Spleen (tissue), 11 donors: ENCODE measurements around the gene TLK2. TPM values are rescaled to one million over a fixed set of nuclear protein-coding genes. Genes with fewer than 3 reads are reported as not detected.
"Not testable (repeated sequence)": the region's sequence is repeated elsewhere in the genome, so short reads cannot be mapped to it uniquely, and the experiment has no call there.

Experiments
- DNase-seq: peaks from one replicate; pipeline ENCODE4 v3.0.0-alpha.2; 2020
- H3K27ac ChIP-seq, 8 donors: fragments of 200-600 bp; sonication (generic) in 7 of 8; 1 replicate in 4 of 8; 2 replicates in 4 of 8; pipeline versions ENCODE4 v1.5.0 to v1.8.0; 2016 to 2021; ENCODE audit warnings: inconsistent platforms in 4 of 8, mild to moderate bottlenecking in 4 of 8, moderate library complexity in 1 of 8
- H3K27me3 ChIP-seq, 7 donors: fragments of 200-600 bp; sonication (generic) in 6 of 7; replicated peaks in 1 of 7; 1 replicate in 4 of 7; 2 replicates in 3 of 7; pipeline versions ENCODE4 v1.5.0 to v1.8.0; 2016 to 2021; ENCODE audit warnings: inconsistent platforms in 3 of 7, mild to moderate bottlenecking in 1 of 7
- H3K36me3 ChIP-seq, 6 donors: fragments of 200-600 bp; sonication (generic) in 5 of 6; 1 replicate in 4 of 6; 2 replicates in 2 of 6; pipeline versions ENCODE4 v1.5.0 to v1.8.0; 2016 to 2021; ENCODE audit warnings: inconsistent platforms in 2 of 6
- H3K4me1 ChIP-seq, 6 donors: fragments of 200-600 bp; sonication (generic) in 5 of 6; 1 replicate in 3 of 6; 2 replicates in 3 of 6; pipeline versions ENCODE4 v1.5.0 to v1.8.0; 2016 to 2021; ENCODE audit warnings: inconsistent platforms in 3 of 6
- H3K4me3 ChIP-seq, 8 donors: fragments of 200-600 bp; sonication (generic) in 7 of 8; 1 replicate in 4 of 8; 2 replicates in 4 of 8; pipeline versions ENCODE4 v1.5.0 to v1.8.0; 2016 to 2021; ENCODE audit warnings: inconsistent platforms in 4 of 8, mild to moderate bottlenecking in 4 of 8, moderate library complexity in 2 of 8
- H3K9me3 ChIP-seq, 8 donors: fragments of 200-600 bp; sonication (generic) in 7 of 8; 1 replicate in 4 of 8; 2 replicates in 4 of 8; pipeline versions ENCODE4 v1.5.0 to v1.8.0; 2016 to 2021; ENCODE audit warnings: inconsistent platforms in 4 of 8
- CTCF ChIP-seq, 11 experiments: fragments of 200-600 bp in 7 of 11; fragments of 450-650 bp in 4 of 11; sonication (generic) in 4 of 11; IDR thresholded peaks in 8 of 11; conservative IDR thresholded peaks in 3 of 11; 1 replicate in 7 of 11; 2 replicates in 4 of 11; pipeline versions ENCODE4 v1.4.0 to v1.8.0; 2016 to 2021; ENCODE audit warnings: antibody characterized with exemption in 11 of 11, inconsistent platforms in 4 of 11, mild to moderate bottlenecking in 1 of 11
- WGBS, 5 donors: extraction: QIAGEN DNeasy Blood & Tissue Kit in 3 of 5; methylation state at CpG; one replicate each; pipeline versions ENCODE4 v1.1.5 to v1.1.7; 2013 to 2018; 5-methylcytosine and 5-hydroxymethylcytosine counted together
- intact Hi-C: fragments of 100-400 bp; cut with DNase I; formaldehyde crosslinking; loops from one replicate; pipeline ENCODE4 v1.15.0; 2023; ENCODE audit warnings: low total_unique reads
- polyA plus RNA-seq, 3 donors: library from polyadenylated mRNA; stranded (reverse); fragments of 200-250 nt; gene quantifications; one replicate each; pipeline ENCODE4 v1.2.1, GENCODE V29; 2013
- total RNA-seq, 7 donors: library from RNA; depleted of rRNA in 3 of 7; stranded (reverse); fragments of >200 nt in 3 of 7; fragmentation: NEBNext Ultra II Directional in 4 of 7; extraction: Animal tissue kit (Norgen Biotek cat#: 25700) in 4 of 7; gene quantifications; one replicate each; pipeline versions ENCODE4 v1.1.0 to v1.2.1, GENCODE V29; 2016 to 2021
- donor health status: healthy with polysubstance abuse.
- donor health status: DM: no; HTN: no; CAD: no; lungs with moderate emphysema.
- donor health status: DM: no; HTN: no; CAD: no.
- donor health status: Bipolar disorder and iron deficiency.
- donor health status: healthy.
- donor health status: DM: no; HTN: no; CAD: no.
- donor health status: DM: yes; HTN: yes; CAD: no.

TLK2 gene
- total and polyA plus RNA-seq, 10 donors = 11.3 to 76.3 (median 48.3) TPM

- 75 to 83% (median 82%) methylated on average over 4 of the region's 4 CpGs for WGBS, 5 donors
- DNase-seq, H3K27me3 ChIP-seq, H3K4me3 ChIP-seq, intact Hi-C loops, H3K9me3 ChIP-seq, H3K27ac ChIP-seq: not testable (repeated sequence)
- H3K4me1 ChIP-seq = peaks cover 0 to 11% (median 2%) of the 10 kb centered on the region in 6 donors
- peaks cover 0 to 85% (median 16%) of the 10 kb centered on the region in 6 donors for H3K36me3 ChIP-seq
Measured at GRCh38 chr17:62541073-62541472, 62.4 kb downstream of the TLK2 start.

GRCh38 chr17:62543278-62543775, 64.7 kb downstream of the TLK2 start:
- H3K27me3 ChIP-seq, H3K27ac ChIP-seq, H3K9me3 ChIP-seq, H3K4me3 ChIP-seq, intact Hi-C loops, DNase-seq: not testable (repeated sequence)
- Histone ChIP-seq H3K4me1 (peaks cover 0 to 11% (median 2%) of the 10 kb centered on the region in 6 donors), H3K36me3 (peaks cover 0 to 70% (median 6%) of the 10 kb centered on the region in 6 donors)
- 86 to 95% (median 89%) methylated on average over 3 of the region's 3 CpGs for WGBS, 5 donors

GRCh38 chr17:62546066-62546465, 67.4 kb downstream of the TLK2 start:
- DNase-seq, H3K27ac ChIP-seq, H3K27me3 ChIP-seq, H3K9me3 ChIP-seq, H3K4me3 ChIP-seq, intact Hi-C loops: not testable (repeated sequence)
- Histone ChIP-seq H3K4me1 (peaks cover 0 to 11% (median 2%) of the 10 kb centered on the region in 6 donors), H3K36me3 (peaks cover 0 to 68% (median 6%) of the 10 kb centered on the region in 6 donors)
- 59 to 93% (median 77%) methylated on average over 3 to 5 of the region's 5 CpGs for WGBS, 5 donors

GRCh38 chr17:62552851-62553659, 74.4 kb downstream of the TLK2 start:
- Histone ChIP-seq H3K27ac (peak overlapping the region in 1 of 8 donors; percentile 23), H3K36me3 (peaks cover 0 to 68% (median 8%) of the 10 kb centered on the region in 6 donors), H3K4me1 (peaks cover 0 to 10% (median 3%) of the 10 kb centered on the region in 6 donors)
- peak in 10 of 11 experiments; percentile 26 to 69 (median 52) for TF ChIP-seq CTCF (IDR thresholded peaks at IDR 0.05 in 8 of 11, conservative IDR thresholded peaks at IDR 0.05 in 3 of 11)
- H3K4me3 ChIP-seq, DNase-seq, H3K27me3 ChIP-seq, intact Hi-C loops, H3K9me3 ChIP-seq: not testable (repeated sequence)
- WGBS, 5 donors = 14 to 20% (median 17%) methylated on average over 4 of the region's 4 CpGs

GRCh38 chr17:62557532-62557931, 78.9 kb downstream of the TLK2 start:
- H3K9me3 ChIP-seq, DNase-seq, intact Hi-C loops, H3K27me3 ChIP-seq, H3K27ac ChIP-seq, H3K4me3 ChIP-seq: not testable (repeated sequence)
- Histone ChIP-seq H3K4me1 (peaks cover 0 to 10% (median 3%) of the 10 kb centered on the region in 6 donors), H3K36me3 (peaks cover 0 to 72% (median 14%) of the 10 kb centered on the region in 6 donors)
- 88 to 97% (median 93%) methylated on average over 5 of the region's 5 CpGs for WGBS, 5 donors

- intact Hi-C loops, DNase-seq, H3K27ac ChIP-seq, H3K9me3 ChIP-seq, H3K4me3 ChIP-seq, H3K27me3 ChIP-seq, H3K4me1 ChIP-seq: not testable (repeated sequence)
- WGBS, 5 donors = 74 to 81% (median 77%) methylated on average over 4 of the region's 4 CpGs
- H3K36me3 ChIP-seq = peaks cover 0 to 84% (median 20%) of the 10 kb centered on the region in 6 donors
Measured at GRCh38 chr17:62558941-62559340, 80.3 kb downstream of the TLK2 start.

GRCh38 chr17:62560971-62561370, 82.3 kb downstream of the TLK2 start:
- intact Hi-C loops, H3K27me3 ChIP-seq, H3K27ac ChIP-seq, DNase-seq, H3K9me3 ChIP-seq, H3K4me3 ChIP-seq, H3K4me1 ChIP-seq: not testable (repeated sequence)
- H3K36me3 ChIP-seq = peaks cover 0 to 87% (median 35%) of the 10 kb centered on the region in 6 donors
- WGBS, 5 donors = 96 to 100% (median 100%) methylated on average over 1 to 2 of the region's 2 CpGs
